Thyroid gland (tissue), 4 donors: ENCODE measurements around the gene PLXNB3. TPM values are rescaled to one million over a fixed set of nuclear protein-coding genes. Genes with fewer than 3 reads are reported as not detected.

Experiments used
- DNase-seq, 2 donors: peaks; one replicate each; pipeline ENCODE4 v3.0.0-alpha.2; 2019
- H3K27ac ChIP-seq, 3 donors: fragments of 200-600 bp; sonication (generic); 1 replicate in 2 of 3; 2 replicates in 1 of 3; pipeline ENCODE4 v1.5.1; 2016 to 2019; ENCODE audit warnings: mild to moderate bottlenecking in 1 of 3, moderate library complexity in 1 of 3
- H3K27me3 ChIP-seq: fragments of 200-600 bp; sonication (generic); one replicate; pipeline ENCODE4 v1.5.1; 2019
- H3K36me3 ChIP-seq, 2 donors: fragments of 200-600 bp; sonication (generic); one replicate each; pipeline ENCODE4 v1.5.1; 2016 to 2019
- H3K4me1 ChIP-seq, 2 donors: fragments of 200-600 bp; sonication (generic); one replicate each; pipeline ENCODE4 v1.5.1; 2017 to 2019
- H3K4me3 ChIP-seq, 3 donors: fragments of 200-600 bp; sonication (generic); replicated peaks in 1 of 3; 1 replicate in 2 of 3; 2 replicates in 1 of 3; pipeline ENCODE4 v1.5.1; 2016; ENCODE audit warnings: mild to moderate bottlenecking in 1 of 3
- H3K9me3 ChIP-seq: fragments of 200-600 bp; sonication (generic); one replicate; pipeline ENCODE4 v1.5.1; 2017
- CTCF ChIP-seq, 6 experiments: fragments of 200-600 bp in 3 of 6; fragments of 450-650 bp in 3 of 6; sonication (generic) in 3 of 6; IDR thresholded peaks; one replicate each; pipeline ENCODE4 v1.5.1; 2016 to 2019; ENCODE audit warnings: antibody characterized with exemption in 6 of 6, mild to moderate bottlenecking in 2 of 6, inconsistent platforms in 1 of 6, moderate library complexity in 1 of 6
- POLR2A ChIP-seq, 2 donors: fragments of 450-650 bp; IDR thresholded peaks; one replicate each; pipeline ENCODE4 v1.6.1; 2017; ENCODE audit warnings: antibody characterized with exemption in 2 of 2, mild to moderate bottlenecking in 2 of 2, moderate library complexity in 1 of 2
- WGBS, 2 donors: methylation state at CpG; one replicate each; pipeline ENCODE4 v1.1.5; 2017; 5-methylcytosine and 5-hydroxymethylcytosine counted together
- intact Hi-C: fragments of 100-400 bp; cut with DNase I; formaldehyde crosslinking; loops from one replicate; pipeline ENCODE4 v1.15.1; 2023
- total RNA-seq, 4 donors: library from RNA; depleted of rRNA; stranded (reverse); fragments of >200 nt; gene quantifications; one replicate each; pipeline ENCODE4 v1.2.3, GENCODE V29; 2016

PLXNB3 gene
- total RNA-seq, 4 donors from 2014 or later: 0.67 to 2.0 (median 1.1) TPM

GRCh38 chrX:153773741-153774575 is 9.9 kb downstream of the PLXNB3 start:
- Histone ChIP-seq H3K27me3 (no peaks in the 10 kb centered on the region), H3K4me3 (no peak overlapping the region), H3K9me3 (no peaks in the 10 kb centered on the region), H3K4me1 (no peaks in the 10 kb centered on the region), H3K27ac (no peak overlapping the region), H3K36me3 (no peaks in the 10 kb centered on the region)
- intact Hi-C loops: no loop called here
- DNase-seq: no peak
- WGBS, 2 donors: no CpG with 5 or more reads among the region's 48 CpGs
- no peak for TF ChIP-seq CTCF (IDR thresholded peaks at IDR 0.05)
- TF ChIP-seq POLR2A (IDR thresholded peaks at IDR 0.05): no peak

GRCh38 chrX:153774576-153775292 is 10.7 kb downstream of the PLXNB3 start:
- 80% methylated on average over 1 of the region's 37 CpGs; no CpG with 5 or more reads in 1 of the 2 donors for WGBS, 2 donors
- H3K36me3 ChIP-seq: no peaks in the 10 kb centered on the region
- no peak for DNase-seq

GRCh38 chrX:153775293-153776119 is 11.5 kb downstream of the PLXNB3 start:
- H3K9me3 ChIP-seq: no peaks in the 10 kb centered on the region
- no peak overlapping the region for H3K4me3 ChIP-seq
- no peaks in the 10 kb centered on the region for H3K4me1 ChIP-seq
- WGBS, 2 donors: 76% methylated on average over 3 of the region's 42 CpGs; no CpG with 5 or more reads in 1 of the 2 donors
- H3K27ac ChIP-seq: no peak overlapping the region
- H3K27me3 ChIP-seq: no peaks in the 10 kb centered on the region
- no peaks in the 10 kb centered on the region for H3K36me3 ChIP-seq
- intact Hi-C loops: no loop called here
- peak in 1 of 2 donors; percentile 0 for DNase-seq
- TF ChIP-seq POLR2A (IDR thresholded peaks at IDR 0.05) (no peak), CTCF (IDR thresholded peaks at IDR 0.05) (no peak)

More at GRCh38 chrX:153774576-153775292, 10.7 kb downstream of the PLXNB3 start:
- intact Hi-C loops: no loop called here
- Histone ChIP-seq H3K27me3 (no peaks in the 10 kb centered on the region), H3K27ac (no peak overlapping the region), H3K4me1 (no peaks in the 10 kb centered on the region), H3K4me3 (no peak overlapping the region), H3K9me3 (no peaks in the 10 kb centered on the region)
- TF ChIP-seq CTCF (IDR thresholded peaks at IDR 0.05) (no peak), POLR2A (IDR thresholded peaks at IDR 0.05) (no peak)

- no CpG with 5 or more reads among the region's 20 CpGs for WGBS, 2 donors
- intact Hi-C loops: no loop called here
- TF ChIP-seq POLR2A (IDR thresholded peaks at IDR 0.05) (no peak), CTCF (IDR thresholded peaks at IDR 0.05) (no peak)
- Histone ChIP-seq H3K4me3 (no peak overlapping the region), H3K9me3 (no peaks in the 10 kb centered on the region), H3K27ac (no peak overlapping the region), H3K27me3 (no peaks in the 10 kb centered on the region), H3K36me3 (no peaks in the 10 kb centered on the region), H3K4me1 (no peaks in the 10 kb centered on the region)
- no peak for DNase-seq
Measured at GRCh38 chrX:153776120-153776599, 12.1 kb downstream of the PLXNB3 start.
